ENCODE results near the gene ZNF223. TPM values are rescaled to one million over a fixed set of nuclear protein-coding genes. Genes with fewer than 3 reads are reported as not detected.

The ZNF223 gene
- total RNA-seq, 1 experiment from 2014 or later, result 4.8 TPM

- Histone ChIP-seq H2AK5ac (ENCODE audit: insufficient read length, low read length) (no peak overlapping the region), H2BK12ac (ENCODE audit: insufficient read length, low read depth, low read length) (no peak overlapping the region), H3K9ac (ENCODE audit: extremely low read depth, insufficient read length, low read length) (peak overlapping the region; percentile 84), H3K4me1 (ENCODE audit: insufficient read depth, low read length) (no peaks in the 10 kb centered on the region), H3K23ac (ENCODE audit: insufficient read length, low read depth, low read length) (no peak overlapping the region), H3K56ac (ENCODE audit: insufficient read length, low read depth, low read length) (no peak overlapping the region), H4K91ac (ENCODE audit: insufficient read length, low read depth, low read length) (no peak overlapping the region), H2BK15ac (ENCODE audit: low read depth, low read length) (no peak overlapping the region), H4K20me1 (ENCODE audit: control insufficient read depth, insufficient read depth, insufficient read length) (no peaks in the 10 kb centered on the region), H3K23me2 (ENCODE audit: insufficient read length, low read depth, low read length, poor library complexity, severe bottlenecking) (no peaks in the 10 kb centered on the region), H3K18ac (ENCODE audit: insufficient read length, low read depth, low read length) (peak overlapping the region; percentile 32), H3K14ac (ENCODE audit: insufficient read depth, low read length) (peak overlapping the region; percentile 59; the same call in 1 of the 2 replicates), H3K27me3 (ENCODE audit: insufficient read depth, low read length) (no peaks in the 10 kb centered on the region), H3K9me3 (ENCODE audit: control insufficient read depth, low read depth, low read length) (peaks cover 16% of the 10 kb centered on the region), H3K4ac (ENCODE audit: low read depth, low read length) (no peak overlapping the region; the same call in 1 of the 2 replicates), H2AFZ (ENCODE audit: low read length) (no peak overlapping the region), H2BK20ac (ENCODE audit: low read depth, low read length, poor library complexity, severe bottlenecking) (no peak overlapping the region), H4K5ac (ENCODE audit: insufficient read length, low read depth, low read length) (no peak overlapping the region), H2BK120ac (ENCODE audit: low read depth, low read length, poor library complexity, severe bottlenecking) (peak overlapping the region; percentile 10), H3K79me1 (ENCODE audit: insufficient read depth, low read depth, low read length, poor library complexity, severe bottlenecking) (peaks cover 2% of the 10 kb centered on the region), H3K27ac (ENCODE audit: insufficient read length, low read depth, low read length) (no peak overlapping the region), H3K79me2 (ENCODE audit: insufficient read depth, low read length) (no peaks in the 10 kb centered on the region), H2BK5ac (ENCODE audit: insufficient read length, low read length) (no peak overlapping the region), H3T11ph (ENCODE audit: low read length) (no peak overlapping the region), H4K8ac (replicated peaks; ENCODE audit: insufficient read length, low read depth, low read length) (no peak overlapping the region), H3K4me2 (ENCODE audit: insufficient read depth, insufficient read length, low read length) (peak overlapping the region; percentile 37)
- no CpG with 5 or more reads among the region's 17 CpGs for WGBS (ENCODE audit: extremely low coverage, insufficient read length, low lambda C conversion rate)
- Mint-ChIP-seq H3K36me3 (ENCODE audit: insufficient read depth in 1 of 3, low read depth in 3 of 3) (peaks cover 31 to 51% (median 50%) of the 10 kb centered on the region in 3 experiments), H3K4me3 (peak overlapping the region; percentile 94 to 98), H3K27ac (peak overlapping the region; percentile 9 to 98 (median 71); a peak in 3 of 7 replicates), H3K4me1 (peaks cover 5 to 14% of the 10 kb centered on the region in 2 experiments), H3K9me3 (peaks cover 40 to 45% of the 10 kb centered on the region in 2 experiments), H3K27me3 (ENCODE audit: low read depth) (peaks cover 3% of the 10 kb centered on the region; the same call in 1 of the 2 replicates)
- TF ChIP-seq CTCF (conservative IDR thresholded peaks at IDR 0.05), result no peak
- DNase-seq, result peak; percentile 94
Observed at GRCh38 chr19:44111910-44112463, 60.2 kb downstream of the ZNF223 start.

Data from H9 (cell line).